Upper lobe of left lung (tissue), 6 donors: ENCODE measurements around the gene BANF1. TPM values are rescaled to one million over a fixed set of nuclear protein-coding genes. Genes with fewer than 3 reads are reported as not detected.

Source experiments
- ATAC-seq, 2 donors: fragments of 200-7000 bp; cut with Tn5 transposase; one replicate each; pipeline ENCODE4 v1.9.1; 2022; ENCODE audit warnings: mild to moderate bottlenecking in 2 of 2, moderate library complexity in 2 of 2; ENCODE audit not compliant: low FRiP score in 2 of 2
- DNase-seq, 2 donors: peaks; one replicate each; pipeline ENCODE4 v3.0.0-alpha.2; 2019 to 2020
- H3K27ac ChIP-seq, 4 donors: fragments of 200-600 bp; sonication (generic); one replicate each; pipeline ENCODE4 v1.5.1; 2016 to 2019
- H3K27me3 ChIP-seq, 4 donors: fragments of 200-600 bp; sonication (generic); one replicate each; pipeline ENCODE4 v1.5.1; 2017 to 2019
- H3K36me3 ChIP-seq, 4 donors: fragments of 200-600 bp; sonication (generic); one replicate each; pipeline ENCODE4 v1.5.1; 2016 to 2019
- H3K4me1 ChIP-seq, 4 donors: fragments of 200-600 bp; sonication (generic); one replicate each; pipeline ENCODE4 v1.5.1; 2018 to 2019
- H3K4me3 ChIP-seq, 4 donors: fragments of 200-600 bp; sonication (generic); one replicate each; pipeline ENCODE4 v1.5.1; 2017 to 2019; ENCODE audit warnings: mild to moderate bottlenecking in 2 of 4, moderate library complexity in 1 of 4
- H3K9me3 ChIP-seq, 4 donors: fragments of 200-600 bp; sonication (generic); one replicate each; pipeline ENCODE4 v1.5.1; 2018 to 2019
- POLR2A ChIP-seq, 4 donors: fragments of 450-650 bp; IDR thresholded peaks; one replicate each; pipeline ENCODE4 v1.5.1; 2016 to 2017; ENCODE audit warnings: antibody characterized with exemption in 4 of 4, mild to moderate bottlenecking in 2 of 4
- POLR2AphosphoS5 ChIP-seq, 2 donors: sonication (generic); formaldehyde crosslinking; IDR thresholded peaks; one replicate each; pipeline ENCODE4 v1.5.1; 2017; ENCODE audit warnings: antibody characterized with exemption in 2 of 2
- WGBS, 2 donors: methylation state at CpG; one replicate each; pipeline ENCODE4 v1.1.5; 2017 to 2018; 5-methylcytosine and 5-hydroxymethylcytosine counted together
- total RNA-seq, 6 donors: library from RNA; depleted of rRNA in 4 of 6; stranded (reverse); fragments of >200 nt in 4 of 6; gene quantifications; one replicate each; pipeline versions ENCODE4 v1.1.0 to v1.2.1, GENCODE V29; 2016 to 2021
- TF ChIP-seq, protein P1 (sequence below), 6 experiments: fragments of 450-650 bp in 4 of 6; fragments of 200-600 bp in 2 of 6; sonication (generic) in 2 of 6; IDR thresholded peaks; one replicate each; pipeline ENCODE4 v1.5.1; 2016 to 2019; ENCODE audit warnings: antibody characterized with exemption in 6 of 6
- donor health status: DM: no; HTN: no; CAD: no; lungs with moderate emphysema.
- donor health status: DM: no; HTN: yes; CAD: no; lungs with severe emphysema.

BANF1 gene
- total RNA-seq, 6 donors from 2014 or later = 32.5 to 201 (median 53.8) TPM

GRCh38 chr11:66052664-66052982, 50.3 kb downstream of the BANF1 start:
- H3K36me3 ChIP-seq = peaks cover 15 to 39% (median 37%) of the 10 kb centered on the region in 4 donors
- DNase-seq = no peak

More at GRCh38 chr11:66052664-66052982, 50.3 kb downstream of the BANF1 start:
- no peak for ATAC-seq
- TF ChIP-seq POLR2AphosphoS5 (IDR thresholded peaks at IDR 0.05) (no peak), POLR2A (IDR thresholded peaks at IDR 0.05) (no peak)
- TF ChIP-seq, protein P1, sequence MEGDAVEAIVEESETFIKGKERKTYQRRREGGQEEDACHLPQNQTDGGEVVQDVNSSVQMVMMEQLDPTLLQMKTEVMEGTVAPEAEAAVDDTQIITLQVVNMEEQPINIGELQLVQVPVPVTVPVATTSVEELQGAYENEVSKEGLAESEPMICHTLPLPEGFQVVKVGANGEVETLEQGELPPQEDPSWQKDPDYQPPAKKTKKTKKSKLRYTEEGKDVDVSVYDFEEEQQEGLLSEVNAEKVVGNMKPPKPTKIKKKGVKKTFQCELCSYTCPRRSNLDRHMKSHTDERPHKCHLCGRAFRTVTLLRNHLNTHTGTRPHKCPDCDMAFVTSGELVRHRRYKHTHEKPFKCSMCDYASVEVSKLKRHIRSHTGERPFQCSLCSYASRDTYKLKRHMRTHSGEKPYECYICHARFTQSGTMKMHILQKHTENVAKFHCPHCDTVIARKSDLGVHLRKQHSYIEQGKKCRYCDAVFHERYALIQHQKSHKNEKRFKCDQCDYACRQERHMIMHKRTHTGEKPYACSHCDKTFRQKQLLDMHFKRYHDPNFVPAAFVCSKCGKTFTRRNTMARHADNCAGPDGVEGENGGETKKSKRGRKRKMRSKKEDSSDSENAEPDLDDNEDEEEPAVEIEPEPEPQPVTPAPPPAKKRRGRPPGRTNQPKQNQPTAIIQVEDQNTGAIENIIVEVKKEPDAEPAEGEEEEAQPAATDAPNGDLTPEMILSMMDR (IDR thresholded peaks at IDR 0.05) = no peak
- H3K27me3 ChIP-seq = peaks cover 0 to 15% (median 7%) of the 10 kb centered on the region in 4 donors
- peak overlapping the region; percentile 84 to 93 (median 90) for H3K27ac ChIP-seq
- H3K4me3 ChIP-seq = peak overlapping the region; percentile 82 to 99 (median 90)
- peaks cover 23 to 36% (median 25%) of the 10 kb centered on the region in 4 donors for H3K4me1 ChIP-seq
- 1 to 2% methylated on average over 15 to 17 of the region's 17 CpGs for WGBS, 2 donors
- H3K9me3 ChIP-seq = no peaks in the 10 kb centered on the region

Other genes starting within 250 kb of the BANF1 start
- 10 to 100 TPM; 24.8 to 66.0 (median 46.8) TPM for gene AP5B1, start 221.5 kb upstream of the BANF1 start, total RNA-seq
- 1 to 10 TPM in 2 of 6 donors, under 1 TPM in 4; under 0.01 to 2.2 (median 0.77) TPM for gene OVOL1, start 215.4 kb upstream of the BANF1 start, total RNA-seq
- under 1 TPM in 2 of 6 donors, not detected in 4; 0.37 to 0.69 TPM for gene SNX32, start 168.5 kb upstream of the BANF1 start, total RNA-seq
- 100 to 1,000 TPM; 358 to 813 (median 768) TPM for gene CFL1, start 144.3 kb upstream of the BANF1 start, total RNA-seq
- 100 to 1,000 TPM in 1 of 6 donors, 10 to 100 TPM in 5; 41.5 to 182 (median 53.3) TPM for gene MUS81, start 142.1 kb upstream of the BANF1 start, total RNA-seq
- 10 to 100 TPM; 28.8 to 79.6 (median 65.3) TPM for gene EFEMP2, start 129.7 kb upstream of the BANF1 start, total RNA-seq
- 10 to 100 TPM in 3 of 6 donors, 1 to 10 TPM in 3; 2.1 to 20.7 (median 11.4) TPM for gene CTSW, start 122.7 kb upstream of the BANF1 start, total RNA-seq
- gene FIBP, start 114.0 kb upstream of the BANF1 start, total RNA-seq = 10 to 100 TPM; 46.8 to 77.7 (median 57.0) TPM
- 10 to 100 TPM; 19.9 to 69.7 (median 37.2) TPM for gene CCDC85B, start 111.8 kb upstream of the BANF1 start, total RNA-seq
- gene FOSL1, start 102.1 kb upstream of the BANF1 start, total RNA-seq = 10 to 100 TPM in 3 of 6 donors, 1 to 10 TPM in 3; 1.8 to 16.9 (median 8.2) TPM
- gene C11orf68, start 83.4 kb upstream of the BANF1 start, total RNA-seq = 10 to 100 TPM; 11.5 to 42.4 (median 24.3) TPM
- 100 to 1,000 TPM in 1 of 6 donors, 10 to 100 TPM in 5; 60.3 to 111 (median 80.0) TPM for gene DRAP1, start 83.1 kb upstream of the BANF1 start, total RNA-seq
- gene TSGA10IP, start 57.0 kb upstream of the BANF1 start, total RNA-seq = under 1 TPM in 2 of 6 donors, not detected in 4; 0.17 to 0.92 TPM
- gene SART1, start 40.8 kb upstream of the BANF1 start, total RNA-seq = 100 to 1,000 TPM in 2 of 6 donors, 10 to 100 TPM in 4; 44.4 to 201 (median 71.4) TPM
- 10 to 100 TPM; 22.8 to 37.4 (median 30.1) TPM for gene EIF1AD, start 346 bp upstream of the BANF1 start, total RNA-seq
- 10 to 100 TPM; 12.6 to 68.1 (median 30.5) TPM for gene CST6, start 9.5 kb downstream of the BANF1 start, total RNA-seq
- gene CATSPER1, start 24.0 kb downstream of the BANF1 start, total RNA-seq = 1 to 10 TPM in 4 of 6 donors, under 1 TPM in 1, not detected in 1; 0.79 to 6.1 (median 3.0) TPM
- 1 to 10 TPM in 1 of 6 donors, not detected in 5; 2.4 TPM for gene GAL3ST3, start 46.7 kb downstream of the BANF1 start, total RNA-seq
- gene SF3B2, start 49.9 kb downstream of the BANF1 start, total RNA-seq = 100 to 1,000 TPM; 142 to 193 (median 173) TPM
- 100 to 1,000 TPM in 1 of 6 donors, 10 to 100 TPM in 5; 39.8 to 123 (median 51.1) TPM for gene PACS1, start 67.8 kb downstream of the BANF1 start, total RNA-seq